ENCODE results near the gene VWCE.
"Not testable (repeated sequence)": the region's sequence is repeated elsewhere in the genome, so short reads cannot be mapped to it uniquely, and the experiment has no call there.

The VWCE gene

GRCh38 chr11:61264795-61265194, 30.3 kb downstream of the VWCE start:
- DNase-seq (ENCODE audit: insufficient read length, low spot score) (no peak), FAIRE-seq (no peak)
- TF ChIP-seq PAX5 (IDR thresholded peaks at IDR 0.05; ENCODE audit: insufficient read depth, low read length, severe bottlenecking) (no peak), POLR2A (IDR thresholded peaks at IDR 0.05; ENCODE audit: low read depth, low read length) (no peak), TAF1 (IDR thresholded peaks at IDR 0.05; ENCODE audit: low read depth, low read length) (no peak), POLR2AphosphoS5 (IDR thresholded peaks at IDR 0.05; ENCODE audit: low read depth, low read length) (no peak), POU2F2 (IDR thresholded peaks at IDR 0.05; ENCODE audit: low read depth, low read length) (no peak), SPI1 (IDR thresholded peaks at IDR 0.05; ENCODE audit: low read depth, low read length) (no peak)

GRCh38 chr11:61264371-61264770, 30.7 kb downstream of the VWCE start:
- TF ChIP-seq POLR2AphosphoS5 (IDR thresholded peaks at IDR 0.05; ENCODE audit: low read depth, low read length) (no peak), TAF1 (IDR thresholded peaks at IDR 0.05; ENCODE audit: low read depth, low read length) (no peak), PAX5 (IDR thresholded peaks at IDR 0.05; ENCODE audit: insufficient read depth, low read length, severe bottlenecking) (no peak), SPI1 (IDR thresholded peaks at IDR 0.05; ENCODE audit: low read depth, low read length) (no peak), POU2F2 (IDR thresholded peaks at IDR 0.05; ENCODE audit: low read depth, low read length) (no peak), POLR2A (IDR thresholded peaks at IDR 0.05; ENCODE audit: low read depth, low read length) (no peak)
- DNase-seq (ENCODE audit: insufficient read length, low spot score) (no peak), FAIRE-seq (no peak)

DNA sequence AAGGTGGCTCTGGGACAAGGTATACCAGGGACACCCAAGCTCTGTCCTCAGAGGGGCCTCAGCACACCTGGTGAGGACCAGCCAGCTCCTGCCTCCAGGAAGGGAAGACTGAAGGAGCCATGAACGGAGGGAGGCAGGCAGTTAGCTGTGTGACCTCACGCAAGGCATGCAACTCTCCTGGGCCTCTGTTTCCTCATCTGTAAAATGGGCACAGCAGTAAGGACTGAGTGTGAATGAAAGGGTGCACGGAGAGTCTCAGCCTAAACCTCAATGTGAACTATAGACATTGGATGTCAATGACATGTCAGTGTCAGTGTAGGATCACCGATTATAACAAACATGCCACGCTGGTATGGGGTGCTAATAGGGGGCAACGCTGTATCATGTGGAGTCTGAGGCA, 35.8 kb downstream of the VWCE start:
- no peak for FAIRE-seq
- no peak for DNase-seq (ENCODE audit: insufficient read length, low spot score)
- TF ChIP-seq POU2F2 (IDR thresholded peaks at IDR 0.05; ENCODE audit: low read depth, low read length) = no peak
- TF ChIP-seq TAF1 (IDR thresholded peaks at IDR 0.05; ENCODE audit: low read depth, low read length) = no peak
- TF ChIP-seq PAX5 (IDR thresholded peaks at IDR 0.05; ENCODE audit: insufficient read depth, low read length, severe bottlenecking) = no peak
- no peak for TF ChIP-seq POLR2A (IDR thresholded peaks at IDR 0.05; ENCODE audit: low read depth, low read length)
- TF ChIP-seq SPI1 (IDR thresholded peaks at IDR 0.05; ENCODE audit: low read depth, low read length) = no peak
- no peak for TF ChIP-seq POLR2AphosphoS5 (IDR thresholded peaks at IDR 0.05; ENCODE audit: low read depth, low read length)

DNA sequence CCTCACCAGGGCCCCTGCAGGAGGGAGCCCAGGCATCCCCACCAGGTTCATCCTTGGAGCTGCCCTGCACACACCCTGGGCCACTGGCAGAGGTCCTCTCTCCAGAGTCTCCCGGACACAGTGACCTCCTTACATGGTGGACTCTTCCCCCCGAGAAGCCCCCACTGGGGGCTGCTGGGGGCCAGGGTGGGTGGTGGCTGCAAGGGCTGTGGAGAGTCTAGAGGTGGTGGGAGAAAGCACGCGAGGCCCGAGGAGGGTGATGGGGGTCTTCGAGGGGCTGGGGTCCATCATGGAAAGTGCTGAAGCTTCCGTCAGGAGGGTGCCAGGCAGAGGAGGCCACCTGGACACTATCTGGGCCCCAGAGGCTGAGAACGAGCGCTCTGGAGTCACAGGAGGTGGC, 36.6 kb downstream of the VWCE start:
- TF ChIP-seq POU2F2 (IDR thresholded peaks at IDR 0.05; ENCODE audit: low read depth, low read length) (no peak), POLR2AphosphoS5 (IDR thresholded peaks at IDR 0.05; ENCODE audit: low read depth, low read length) (no peak), POLR2A (IDR thresholded peaks at IDR 0.05; ENCODE audit: low read depth, low read length) (no peak), TAF1 (IDR thresholded peaks at IDR 0.05; ENCODE audit: low read depth, low read length) (no peak), SPI1 (IDR thresholded peaks at IDR 0.05; ENCODE audit: low read depth, low read length) (no peak), PAX5 (IDR thresholded peaks at IDR 0.05; ENCODE audit: insufficient read depth, low read length, severe bottlenecking) (no peak)
- FAIRE-seq = no peak
- DNase-seq (ENCODE audit: insufficient read length, low spot score) = no peak

DNA sequence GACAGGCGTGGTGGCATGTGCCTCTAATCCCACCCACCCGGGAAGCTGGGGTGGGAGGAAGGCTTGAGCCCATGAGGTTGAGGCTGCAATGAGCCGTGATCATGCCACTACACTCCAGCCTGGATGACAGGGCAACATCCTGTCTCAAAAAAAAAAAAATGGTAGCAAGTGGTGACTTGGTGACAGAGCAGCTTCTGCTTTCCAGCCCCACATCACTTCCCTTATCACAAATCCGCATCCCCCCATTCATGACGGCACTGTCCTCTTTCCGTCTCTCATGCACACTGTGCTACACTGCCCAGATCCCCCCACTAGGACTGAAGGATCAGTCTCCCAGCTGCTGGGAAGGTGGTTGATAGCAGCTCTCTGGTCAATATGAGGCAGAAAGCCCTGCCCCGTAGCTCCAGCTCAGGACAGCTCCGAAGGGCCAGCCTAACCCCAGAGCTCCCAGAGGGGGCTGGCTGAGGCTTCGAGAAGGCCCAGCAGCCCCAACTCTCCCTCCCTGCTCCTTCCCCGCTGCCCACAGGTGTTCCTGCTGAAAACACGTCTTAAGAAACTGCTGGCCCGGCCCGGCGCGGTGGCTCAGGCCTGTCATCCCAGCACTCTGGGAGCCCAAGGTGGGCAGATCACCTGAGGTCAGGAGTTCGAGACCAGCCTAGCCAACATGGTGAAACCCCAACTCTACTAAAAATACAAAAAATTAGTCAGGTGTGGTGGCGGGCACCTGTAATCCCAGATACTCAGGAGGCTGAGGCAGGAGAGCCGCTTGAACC, 38.2 kb downstream of the VWCE start:
- TF ChIP-seq SPI1 (IDR thresholded peaks at IDR 0.05; ENCODE audit: low read depth, low read length) (no peak), POU2F2 (IDR thresholded peaks at IDR 0.05; ENCODE audit: low read depth, low read length) (no peak), POLR2AphosphoS5 (IDR thresholded peaks at IDR 0.05; ENCODE audit: low read depth, low read length) (no peak), PAX5 (IDR thresholded peaks at IDR 0.05; ENCODE audit: insufficient read depth, low read length, severe bottlenecking) (no peak), TAF1 (IDR thresholded peaks at IDR 0.05; ENCODE audit: low read depth, low read length) (no peak), POLR2A (IDR thresholded peaks at IDR 0.05; ENCODE audit: low read depth, low read length) (no peak)
- FAIRE-seq (no peak), DNase-seq (ENCODE audit: insufficient read length, low spot score) (no peak)

DNA sequence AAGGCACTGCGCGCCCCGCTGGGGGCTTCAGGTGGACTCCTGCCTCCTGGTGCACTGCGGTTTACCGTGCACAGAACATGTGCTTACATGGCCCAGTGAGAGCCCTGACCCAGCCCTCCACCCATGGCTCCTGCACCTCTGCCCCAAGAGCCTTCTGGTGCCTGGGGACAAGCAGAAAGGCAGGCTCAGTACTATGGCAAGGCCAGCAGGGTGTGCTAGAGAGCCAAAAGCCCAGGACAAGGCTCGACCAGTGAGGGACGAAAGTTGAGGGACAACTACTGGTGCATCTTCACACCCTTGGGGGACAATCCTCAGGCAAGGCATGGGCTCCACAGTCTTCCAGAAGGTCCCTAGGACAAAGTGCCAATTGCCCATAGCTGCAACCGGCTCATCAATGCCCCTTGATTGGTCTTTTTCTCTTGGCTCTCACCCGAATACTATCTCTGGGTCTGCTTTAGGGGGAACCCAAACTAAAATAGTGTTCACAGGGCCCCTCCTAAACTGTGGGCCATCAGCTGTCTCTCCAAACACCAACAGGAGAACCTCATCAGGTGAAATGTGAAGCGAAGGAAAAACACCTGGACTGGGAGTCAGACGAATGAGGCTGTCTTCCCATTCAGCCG, 40.6 kb downstream of the VWCE start:
- no peak for TF ChIP-seq POU2F2 (IDR thresholded peaks at IDR 0.05; ENCODE audit: low read depth, low read length)
- TF ChIP-seq POLR2AphosphoS5 (IDR thresholded peaks at IDR 0.05; ENCODE audit: low read depth, low read length) = no peak
- no peak for TF ChIP-seq PAX5 (IDR thresholded peaks at IDR 0.05; ENCODE audit: insufficient read depth, low read length, severe bottlenecking)
- no peak for TF ChIP-seq TAF1 (IDR thresholded peaks at IDR 0.05; ENCODE audit: low read depth, low read length)
- no peak for TF ChIP-seq SPI1 (IDR thresholded peaks at IDR 0.05; ENCODE audit: low read depth, low read length)
- no peak for TF ChIP-seq POLR2A (IDR thresholded peaks at IDR 0.05; ENCODE audit: low read depth, low read length)
- peak; percentile 83 for FAIRE-seq

DNA sequence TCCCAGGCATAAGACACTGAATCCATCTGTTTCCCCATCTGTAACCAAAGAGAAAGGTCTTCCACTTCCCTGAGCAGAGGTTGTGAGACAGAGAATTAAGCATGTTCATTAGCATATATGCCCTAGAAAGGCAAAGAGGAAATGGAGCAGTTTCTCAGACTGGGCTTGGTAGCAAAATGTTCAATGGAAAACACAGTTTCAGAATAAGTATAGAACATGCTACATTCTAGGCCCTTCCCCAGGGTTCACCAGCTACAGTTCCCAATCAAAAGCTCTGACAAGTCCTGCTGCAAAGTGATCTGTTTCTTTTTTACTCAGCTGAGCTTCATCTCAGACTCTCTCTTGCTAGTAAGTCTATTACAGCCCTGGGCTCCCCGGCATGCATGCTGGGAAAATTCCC, 42.8 kb downstream of the VWCE start:
- DNase-seq (ENCODE audit: insufficient read length, low spot score) = not testable (repeated sequence)

More for the DNA sequence above, 40.6 kb downstream of the VWCE start:
- peak; percentile 86 for DNase-seq (ENCODE audit: insufficient read length, low spot score)

GRCh38 chr11:61250796-61251765, 44.0 kb downstream of the VWCE start:
- FAIRE-seq; DNase-seq (ENCODE audit: insufficient read length, low spot score): not testable (repeated sequence)

More for the DNA sequence above, 42.8 kb downstream of the VWCE start:
- not testable (repeated sequence) for FAIRE-seq

DNA sequence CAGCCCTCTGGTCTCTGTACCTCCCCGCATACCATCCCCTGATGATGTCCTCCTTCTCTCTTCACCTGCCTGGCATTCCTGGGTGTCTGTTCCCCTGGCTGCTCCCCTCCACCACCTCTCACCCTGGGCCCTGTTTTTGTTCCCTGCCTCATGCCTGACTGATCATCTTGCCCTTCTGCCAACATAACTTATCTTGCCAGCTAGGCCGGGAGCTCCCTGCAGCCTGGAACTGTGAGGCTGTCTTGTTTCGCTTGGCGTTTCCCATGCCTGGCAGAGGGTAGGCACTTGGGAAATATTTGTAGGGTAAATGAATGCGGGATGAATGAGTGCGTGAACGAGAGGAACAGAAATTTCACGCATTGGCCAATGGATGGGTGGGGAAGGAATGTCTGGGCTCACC, 45.9 kb downstream of the VWCE start:
- DNase-seq (ENCODE audit: insufficient read length, low spot score); FAIRE-seq: not testable (repeated sequence)

DNA sequence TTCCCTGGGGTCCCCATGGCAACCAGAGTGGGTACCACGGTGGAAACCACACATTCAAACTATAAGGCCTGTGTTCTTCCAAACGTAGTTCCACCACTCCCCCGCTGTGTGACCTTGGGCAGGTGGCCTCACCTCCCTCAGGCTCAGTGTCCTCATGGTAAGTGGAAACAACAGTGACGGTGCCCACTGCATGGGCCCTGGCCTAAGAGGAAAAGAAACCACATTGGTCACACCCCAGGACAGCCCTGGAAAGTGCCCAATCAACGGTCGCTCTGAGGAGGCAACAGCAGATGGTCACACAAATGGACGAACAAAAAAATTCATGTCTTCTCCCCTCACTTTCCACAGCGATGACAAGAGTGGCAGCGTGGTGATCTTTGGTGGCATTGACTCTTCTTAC, 47.0 kb downstream of the VWCE start:
- FAIRE-seq; DNase-seq (ENCODE audit: insufficient read length, low spot score): not testable (repeated sequence)

DNA sequence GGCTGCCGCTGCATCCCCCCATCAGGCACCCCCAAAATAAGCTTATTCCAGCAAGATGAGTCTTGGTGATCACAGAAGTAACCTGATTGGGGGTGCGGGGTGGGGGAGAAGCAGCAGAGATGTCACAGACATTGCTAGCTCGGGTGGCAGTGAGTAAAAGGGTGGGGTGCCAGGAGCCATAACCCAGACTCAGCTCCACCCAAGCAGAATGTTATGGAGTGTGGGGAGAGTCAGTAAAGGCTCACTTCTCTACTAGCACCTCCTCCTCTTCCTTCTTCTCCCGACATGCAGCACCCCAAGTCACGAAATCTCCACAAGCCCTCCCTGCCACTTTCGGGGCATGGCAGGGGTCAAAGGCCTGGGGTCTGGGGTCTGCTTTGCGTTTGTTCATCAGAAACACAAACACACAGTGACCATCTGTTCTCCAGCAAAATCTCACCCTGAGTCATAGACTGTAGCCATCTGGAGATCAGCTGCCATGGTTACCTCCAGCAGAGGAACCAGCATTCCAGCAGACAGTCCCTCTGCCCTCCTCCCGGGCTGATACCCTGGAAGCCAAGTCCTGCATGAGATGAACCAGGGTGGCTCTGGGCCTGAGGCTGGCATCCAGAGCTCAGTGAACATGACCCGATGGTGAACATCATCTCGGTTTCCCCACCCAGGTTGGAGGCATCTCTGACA, 49.7 kb downstream of the VWCE start:
- not testable (repeated sequence) for DNase-seq (ENCODE audit: insufficient read length, low spot score); FAIRE-seq

DNA sequence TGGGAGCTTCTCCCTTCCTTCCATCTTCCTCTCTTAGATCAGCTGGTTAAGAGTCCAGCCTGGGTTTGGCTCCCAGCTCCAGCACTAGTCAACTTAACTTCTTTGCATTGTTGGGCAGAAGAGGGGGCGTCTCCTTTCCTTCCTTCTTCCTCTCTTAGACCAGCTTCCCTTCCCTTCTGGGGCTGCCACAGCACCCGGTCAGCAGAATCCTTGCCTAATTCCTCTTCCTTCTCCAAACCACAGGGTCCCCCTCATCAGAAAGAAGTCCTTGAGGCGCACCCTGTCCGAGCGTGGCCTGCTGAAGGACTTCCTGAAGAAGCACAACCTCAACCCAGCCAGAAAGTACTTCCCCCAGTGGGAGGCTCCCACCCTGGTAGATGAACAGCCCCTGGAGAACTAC, 53.6 kb downstream of the VWCE start:
- DNase-seq (ENCODE audit: insufficient read length, low spot score); FAIRE-seq: not testable (repeated sequence)

GRCh38 chr11:61240875-61241274, 54.2 kb downstream of the VWCE start, which contains the start of gene PGA5:
Gene PGA5 (plus strand): TSS chr11:61241175. CDS start chr11:61241227, 52 bp downstream.
- FAIRE-seq; DNase-seq (ENCODE audit: insufficient read length, low spot score): not testable (repeated sequence)

- not testable (repeated sequence) for DNase-seq (ENCODE audit: insufficient read length, low spot score); FAIRE-seq
Observed at GRCh38 chr11:61240288-61240687, 54.8 kb downstream of the VWCE start.
